ENCODE results near the gene TOP3B. TPM values are rescaled to one million over a fixed set of nuclear protein-coding genes. Genes with fewer than 3 reads are reported as not detected.
A peak's percentile ranks its signal among the peaks of the same experiment; 100 is the strongest.
"Not testable (repeated sequence)": the region's sequence is repeated elsewhere in the genome, so short reads cannot be mapped to it uniquely, and the experiment has no call there.

Gene TOP3B
- polyA plus RNA-seq, 3 donors, result 9.0 to 31.9 (median 9.5) TPM

DNA sequence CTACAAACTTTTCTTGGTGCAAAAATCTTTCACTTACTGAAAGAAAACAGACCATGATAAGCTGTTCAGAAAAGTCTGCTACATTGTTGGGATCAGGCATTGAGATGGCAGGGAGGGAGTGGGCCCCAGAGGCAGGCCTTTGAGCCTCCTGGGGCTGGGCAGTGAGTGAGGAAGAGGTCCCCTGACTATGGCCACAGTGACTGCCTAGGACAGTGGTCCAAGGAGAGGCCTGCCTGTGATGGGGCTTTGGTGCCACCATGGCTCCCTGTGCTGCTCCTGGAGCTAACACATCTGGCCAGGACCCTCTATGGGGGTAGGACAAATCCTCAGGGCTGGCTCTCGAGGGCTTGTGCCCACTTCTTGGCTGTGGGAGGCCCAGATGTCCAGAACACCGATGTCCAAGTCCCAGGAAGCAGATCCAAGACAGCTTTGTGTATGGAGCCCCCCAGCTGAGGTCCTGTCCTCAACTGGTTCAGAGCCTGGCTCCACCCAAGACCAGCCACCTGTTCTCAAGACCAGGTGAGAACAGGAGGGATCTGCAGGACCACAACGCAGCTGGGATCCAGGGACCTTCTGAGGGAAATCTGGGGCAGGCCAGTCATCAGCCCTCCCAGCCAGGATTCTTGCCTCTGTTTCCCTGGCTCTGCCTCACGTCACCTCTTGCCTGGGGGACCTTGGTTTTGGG, 66.8 kb downstream of the TOP3B start:
- Histone ChIP-seq H3K4me1 (ENCODE audit: control insufficient read depth in 1 of 2, insufficient read depth in 2 of 2, low read length in 2 of 2) (no peaks in the 10 kb centered on the region), H3K9ac (ENCODE audit: insufficient read depth, low read length, poor library complexity, severe bottlenecking) (peak overlapping the region; percentile 32), H3K4me2 (replicated peaks; ENCODE audit: extremely low read depth, low read length, poor library complexity, severe bottlenecking) (no peak overlapping the region), H3K9me3 (replicated peaks in 1 of 2; ENCODE audit: control insufficient read depth in 1 of 2, insufficient read depth in 1 of 2, low read length in 2 of 2) (no peaks in the 10 kb centered on the region), H3K27me3 (ENCODE audit: control insufficient read depth in 2 of 2, insufficient read depth in 2 of 2, low read length in 2 of 2) (no peaks in the 10 kb centered on the region), H3K36me3 (replicated peaks in 1 of 2; ENCODE audit: control insufficient read depth in 1 of 2, insufficient read depth in 2 of 2, low read length in 2 of 2) (peaks cover 8 to 17% of the 10 kb centered on the region in 2 donors), H3K4me3 (replicated peaks in 1 of 3; ENCODE audit: low read depth in 2 of 3, low read length in 3 of 3) (no peak overlapping the region), H4K20me1 (ENCODE audit: insufficient read depth, low read length) (peaks cover 40% of the 10 kb centered on the region), H3K27ac (ENCODE audit: low read depth in 1 of 2, low read length in 2 of 2) (peak overlapping the region in 1 of 2 donors; percentile 31), H3K79me2 (ENCODE audit: insufficient read depth, low read length) (no peaks in the 10 kb centered on the region), H2AFZ (ENCODE audit: insufficient read depth, low read depth, low read length, poor library complexity, severe bottlenecking) (no peak overlapping the region)
- intact Hi-C loops (cut with micrococcal nuclease), result no loop called here
- H3K27ac Mint-ChIP-seq, result peak overlapping the region in 1 of 7 donors; percentile 32
- TF ChIP-seq, protein P1, sequence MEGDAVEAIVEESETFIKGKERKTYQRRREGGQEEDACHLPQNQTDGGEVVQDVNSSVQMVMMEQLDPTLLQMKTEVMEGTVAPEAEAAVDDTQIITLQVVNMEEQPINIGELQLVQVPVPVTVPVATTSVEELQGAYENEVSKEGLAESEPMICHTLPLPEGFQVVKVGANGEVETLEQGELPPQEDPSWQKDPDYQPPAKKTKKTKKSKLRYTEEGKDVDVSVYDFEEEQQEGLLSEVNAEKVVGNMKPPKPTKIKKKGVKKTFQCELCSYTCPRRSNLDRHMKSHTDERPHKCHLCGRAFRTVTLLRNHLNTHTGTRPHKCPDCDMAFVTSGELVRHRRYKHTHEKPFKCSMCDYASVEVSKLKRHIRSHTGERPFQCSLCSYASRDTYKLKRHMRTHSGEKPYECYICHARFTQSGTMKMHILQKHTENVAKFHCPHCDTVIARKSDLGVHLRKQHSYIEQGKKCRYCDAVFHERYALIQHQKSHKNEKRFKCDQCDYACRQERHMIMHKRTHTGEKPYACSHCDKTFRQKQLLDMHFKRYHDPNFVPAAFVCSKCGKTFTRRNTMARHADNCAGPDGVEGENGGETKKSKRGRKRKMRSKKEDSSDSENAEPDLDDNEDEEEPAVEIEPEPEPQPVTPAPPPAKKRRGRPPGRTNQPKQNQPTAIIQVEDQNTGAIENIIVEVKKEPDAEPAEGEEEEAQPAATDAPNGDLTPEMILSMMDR (IDR thresholded peaks at IDR 0.05), result no peak
- H3K4me1 Mint-ChIP-seq, result peaks cover 2% of the 10 kb centered on the region
- H3K27me3 Mint-ChIP-seq (ENCODE audit: low read depth in 3 of 3), result no peaks in the 10 kb centered on the region
- DNase-seq, result no peak
- no peak overlapping the region for H3K4me3 Mint-ChIP-seq
- 97% methylated on average over 4 of the region's 4 CpGs for WGBS (ENCODE audit: insufficient coverage)
- peaks cover 10 to 20% of the 10 kb centered on the region in 2 donors for H3K36me3 Mint-ChIP-seq
- no peaks in the 10 kb centered on the region for H3K9me3 Mint-ChIP-seq

DNA sequence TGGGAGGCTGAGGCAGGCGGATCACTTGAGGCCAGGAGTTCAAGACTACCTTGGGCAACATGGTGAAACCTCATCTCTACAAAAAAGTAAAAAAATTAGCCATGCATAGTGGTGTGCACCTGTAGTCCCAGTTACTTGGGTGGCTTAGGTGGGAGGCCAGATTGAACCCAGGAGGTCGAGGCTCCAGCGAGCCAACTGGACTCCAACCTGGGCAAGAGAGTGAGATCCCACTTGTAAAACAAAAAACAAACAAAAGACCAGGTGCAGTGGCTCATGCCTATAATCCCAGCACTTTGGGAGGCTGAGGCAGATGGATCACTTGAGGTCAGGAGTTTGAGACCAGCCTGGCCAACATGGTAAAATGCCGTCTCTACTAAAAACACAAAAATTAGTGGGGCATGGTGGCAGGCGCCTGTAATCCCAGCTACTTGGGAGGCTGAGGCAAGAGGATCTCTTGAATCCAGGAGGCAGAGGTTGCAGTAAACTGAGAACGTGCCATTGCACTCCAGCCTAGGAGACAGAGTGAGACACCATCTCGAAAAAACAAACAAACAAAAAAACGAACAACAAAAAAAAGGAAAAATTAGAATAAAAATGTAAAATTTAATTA, 68.4 kb downstream of the TOP3B start:
- H3K4me2 ChIP-seq (replicated peaks; ENCODE audit: extremely low read depth, low read length, poor library complexity, severe bottlenecking); H3K9me3 Mint-ChIP-seq; H3K36me3 ChIP-seq (replicated peaks in 1 of 2; ENCODE audit: control insufficient read depth in 1 of 2, insufficient read depth in 2 of 2, low read length in 2 of 2); intact Hi-C loops (cut with micrococcal nuclease); H3K4me1 Mint-ChIP-seq; H3K36me3 Mint-ChIP-seq; H3K9me3 ChIP-seq (replicated peaks in 1 of 2; ENCODE audit: control insufficient read depth in 1 of 2, insufficient read depth in 1 of 2, low read length in 2 of 2); H3K4me1 ChIP-seq (ENCODE audit: control insufficient read depth in 1 of 2, insufficient read depth in 2 of 2, low read length in 2 of 2); H3K9ac ChIP-seq (ENCODE audit: insufficient read depth, low read length, poor library complexity, severe bottlenecking); H3K27ac ChIP-seq (ENCODE audit: low read depth in 1 of 2, low read length in 2 of 2); H3K4me3 Mint-ChIP-seq; H3K27ac Mint-ChIP-seq; H3K27me3 Mint-ChIP-seq (ENCODE audit: low read depth in 3 of 3); H3K79me2 ChIP-seq (ENCODE audit: insufficient read depth, low read length); H3K27me3 ChIP-seq (ENCODE audit: control insufficient read depth in 2 of 2, insufficient read depth in 2 of 2, low read length in 2 of 2); H3K4me3 ChIP-seq (replicated peaks in 1 of 3; ENCODE audit: low read depth in 2 of 3, low read length in 3 of 3); H2AFZ ChIP-seq (ENCODE audit: insufficient read depth, low read depth, low read length, poor library complexity, severe bottlenecking); DNase-seq: not testable (repeated sequence)
- WGBS (ENCODE audit: insufficient coverage), result 100% methylated on average over 1 of the region's 8 CpGs
- H4K20me1 ChIP-seq (ENCODE audit: insufficient read depth, low read length), result peaks cover 24% of the 10 kb centered on the region

DNA sequence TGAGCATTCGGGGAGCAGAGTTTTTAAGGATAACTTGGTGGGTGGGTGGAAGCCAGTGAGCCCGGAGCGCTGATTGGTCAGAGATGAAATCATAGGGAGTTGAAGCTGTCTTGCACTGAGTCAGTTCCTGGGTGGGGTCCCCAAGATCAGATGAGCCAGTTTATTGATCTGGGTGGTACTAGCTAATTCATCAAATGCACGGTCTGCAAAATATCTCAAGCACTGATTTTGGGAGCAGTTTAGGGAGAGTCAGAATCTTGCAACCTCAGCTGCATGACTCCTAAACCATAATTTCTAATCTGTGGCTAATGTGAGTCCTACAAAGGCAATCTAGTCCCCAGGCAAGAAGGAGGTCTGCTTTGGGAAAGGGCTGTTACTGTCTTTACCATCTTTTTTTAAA, 72.2 kb downstream of the TOP3B start:
- H3K4me1 ChIP-seq (ENCODE audit: control insufficient read depth in 1 of 2, insufficient read depth in 2 of 2, low read length in 2 of 2); H3K36me3 ChIP-seq (replicated peaks in 1 of 2; ENCODE audit: control insufficient read depth in 1 of 2, insufficient read depth in 2 of 2, low read length in 2 of 2); H3K4me1 Mint-ChIP-seq; DNase-seq; H3K27me3 Mint-ChIP-seq (ENCODE audit: low read depth in 3 of 3); H2AFZ ChIP-seq (ENCODE audit: insufficient read depth, low read depth, low read length, poor library complexity, severe bottlenecking); H3K27ac ChIP-seq (ENCODE audit: low read depth in 1 of 2, low read length in 2 of 2); H4K20me1 ChIP-seq (ENCODE audit: insufficient read depth, low read length); H3K9me3 Mint-ChIP-seq; H3K9ac ChIP-seq (ENCODE audit: insufficient read depth, low read length, poor library complexity, severe bottlenecking); H3K36me3 Mint-ChIP-seq; H3K4me3 Mint-ChIP-seq; H3K79me2 ChIP-seq (ENCODE audit: insufficient read depth, low read length); H3K4me2 ChIP-seq (replicated peaks; ENCODE audit: extremely low read depth, low read length, poor library complexity, severe bottlenecking); H3K4me3 ChIP-seq (replicated peaks in 1 of 3; ENCODE audit: low read depth in 2 of 3, low read length in 3 of 3); H3K27me3 ChIP-seq (ENCODE audit: control insufficient read depth in 2 of 2, insufficient read depth in 2 of 2, low read length in 2 of 2); intact Hi-C loops (cut with micrococcal nuclease); H3K9me3 ChIP-seq (replicated peaks in 1 of 2; ENCODE audit: control insufficient read depth in 1 of 2, insufficient read depth in 1 of 2, low read length in 2 of 2): not testable (repeated sequence)
- peak overlapping the region in 1 of 7 donors; percentile 39 for H3K27ac Mint-ChIP-seq
- WGBS (ENCODE audit: insufficient coverage), result no CpG with 5 or more reads among the region's 4 CpGs
